ENCODE data around the gene PIK3AP1. TPM values are rescaled to one million over a fixed set of nuclear protein-coding genes. Genes with fewer than 3 reads are reported as not detected.

The PIK3AP1 gene
- total and polyA plus RNA-seq, 9 donors = 1.8 to 2.9 (median 2.3) TPM

DNA sequence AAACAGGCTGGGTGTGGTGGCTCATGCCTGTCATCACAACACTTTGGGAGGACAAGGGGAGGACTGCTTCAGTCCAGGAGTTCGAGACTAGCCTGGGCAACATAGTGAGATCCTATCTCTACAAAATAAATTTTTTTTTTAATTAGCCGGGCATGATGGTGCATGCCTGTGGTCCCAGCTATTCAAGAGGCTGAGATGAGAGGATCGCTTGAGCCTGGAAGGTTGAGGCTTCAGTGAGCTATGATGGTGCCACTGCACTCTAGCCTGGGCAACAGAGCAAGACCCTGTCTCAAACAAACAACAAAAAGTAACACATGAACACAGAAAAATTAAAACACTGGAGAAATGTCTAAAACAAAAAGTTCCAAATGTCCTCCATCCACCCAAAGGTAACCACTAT lies 22.9 kb downstream of the PIK3AP1 start:
- Histone ChIP-seq H3K27me3 (ENCODE audit: control insufficient read depth, insufficient read depth, low read length) (no peaks in the 10 kb centered on the region), H3K4me1 (ENCODE audit: control insufficient read depth, insufficient read depth, low read length) (no peaks in the 10 kb centered on the region), H3K4me3 (ENCODE audit: low read length) (no peak overlapping the region), H3K36me3 (ENCODE audit: control insufficient read depth, insufficient read depth, low read length) (no peaks in the 10 kb centered on the region), H3K9me3 (replicated peaks; ENCODE audit: control insufficient read depth, low read depth, low read length) (no peaks in the 10 kb centered on the region), H3K27ac (ENCODE audit: low read length) (no peak overlapping the region)
- DNase-seq = no peak
- WGBS (ENCODE audit: insufficient coverage) = no CpG with 5 or more reads among the region's 3 CpGs

DNA sequence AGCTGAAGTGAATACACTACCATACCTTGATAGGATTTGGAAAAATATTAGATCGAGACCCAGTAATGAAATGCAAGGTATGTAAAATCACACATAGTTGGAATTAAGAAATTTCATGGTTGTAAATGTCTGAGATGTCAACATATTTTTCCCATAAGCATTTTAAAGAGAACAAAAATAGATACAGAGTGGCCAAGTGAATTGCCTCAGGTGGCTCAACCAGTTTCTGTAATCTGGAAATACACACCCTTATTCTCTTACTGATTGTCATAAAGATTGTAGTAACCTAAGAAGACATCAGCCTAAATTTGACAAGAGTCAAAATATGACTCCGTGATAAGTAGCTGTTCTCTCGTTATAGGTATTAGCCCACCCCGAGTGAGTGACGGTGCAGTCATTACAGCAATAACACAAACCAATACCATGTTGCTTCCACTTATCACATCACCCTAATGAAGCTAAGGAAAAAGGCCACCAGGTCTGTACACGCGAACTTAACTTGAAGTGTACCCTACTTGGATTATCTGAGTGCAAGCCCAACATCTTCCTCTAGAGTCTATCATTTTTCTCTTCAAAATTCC lies 23.4 kb downstream of the PIK3AP1 start:
- H3K4me1 ChIP-seq (ENCODE audit: control insufficient read depth, insufficient read depth, low read length) = no peaks in the 10 kb centered on the region
- H3K27ac ChIP-seq (ENCODE audit: low read length) = no peak overlapping the region
- no peaks in the 10 kb centered on the region for H3K27me3 ChIP-seq (ENCODE audit: control insufficient read depth, insufficient read depth, low read length)
- DNase-seq = no peak
- no peak overlapping the region for H3K4me3 ChIP-seq (ENCODE audit: low read length)
- WGBS (ENCODE audit: insufficient coverage) = 85% methylated on average over 4 of the region's 7 CpGs
- H3K9me3 ChIP-seq (replicated peaks; ENCODE audit: control insufficient read depth, low read depth, low read length) = no peaks in the 10 kb centered on the region
- no peaks in the 10 kb centered on the region for H3K36me3 ChIP-seq (ENCODE audit: control insufficient read depth, insufficient read depth, low read length)

DNA sequence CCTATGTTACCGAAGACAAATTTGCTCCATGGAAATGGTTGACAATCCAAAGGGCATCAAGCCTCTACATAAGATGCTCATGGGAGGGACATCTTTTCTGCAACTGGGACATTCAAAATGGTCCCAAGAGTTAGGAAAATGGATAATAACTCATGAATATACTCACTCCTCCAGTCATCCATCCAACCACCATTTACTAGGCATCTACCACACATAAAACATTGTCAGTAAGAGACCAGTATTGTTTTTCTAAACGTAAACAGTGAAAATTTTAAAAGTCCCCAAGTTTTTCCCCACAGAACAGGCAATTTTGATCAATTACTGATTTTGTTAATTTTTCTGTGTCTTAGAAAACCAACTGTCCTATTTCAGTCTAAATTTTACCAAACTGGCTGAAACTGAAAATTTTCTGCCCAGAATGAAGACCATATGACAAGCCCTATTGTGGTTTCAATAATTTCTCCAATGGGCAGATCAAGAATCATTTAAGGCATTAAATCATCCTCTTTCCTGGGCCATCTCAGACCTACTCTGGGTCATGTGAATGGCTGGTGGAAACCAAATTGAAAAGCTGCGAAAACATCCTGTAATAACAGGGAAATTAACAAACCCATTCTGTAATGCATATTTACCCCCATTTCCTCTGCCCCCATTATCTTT lies 24.2 kb downstream of the PIK3AP1 start:
- Histone ChIP-seq H3K36me3 (ENCODE audit: control insufficient read depth, insufficient read depth, low read length) (no peaks in the 10 kb centered on the region), H3K4me3 (ENCODE audit: low read length) (no peak overlapping the region), H3K4me1 (ENCODE audit: control insufficient read depth, insufficient read depth, low read length) (no peaks in the 10 kb centered on the region), H3K27ac (ENCODE audit: low read length) (no peak overlapping the region), H3K9me3 (replicated peaks; ENCODE audit: control insufficient read depth, low read depth, low read length) (no peaks in the 10 kb centered on the region), H3K27me3 (ENCODE audit: control insufficient read depth, insufficient read depth, low read length) (no peaks in the 10 kb centered on the region)
- no CpG with 5 or more reads among the region's 3 CpGs for WGBS (ENCODE audit: insufficient coverage)
- no peak for DNase-seq

DNA sequence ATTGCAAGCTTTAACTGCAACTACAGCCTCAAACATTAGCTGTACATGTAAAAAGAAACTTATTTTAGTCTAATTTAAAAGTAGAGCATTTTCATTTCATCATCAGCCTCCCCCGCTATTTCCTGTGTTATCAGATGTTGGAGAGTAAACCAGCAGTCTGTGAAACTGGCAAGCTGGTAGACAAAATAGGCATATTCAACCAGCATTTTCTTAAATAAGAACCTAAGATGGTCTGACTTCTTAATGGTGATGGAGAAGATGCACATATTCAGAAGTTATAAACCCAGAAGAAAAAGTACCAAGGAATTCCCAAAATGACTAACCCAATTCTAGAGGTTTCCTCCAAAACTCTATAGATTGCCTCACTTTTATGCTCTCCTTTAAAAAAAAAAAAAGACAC lies 24.9 kb downstream of the PIK3AP1 start:
- Histone ChIP-seq H3K27ac (ENCODE audit: low read length) (no peak overlapping the region), H3K36me3 (ENCODE audit: control insufficient read depth, insufficient read depth, low read length) (no peaks in the 10 kb centered on the region), H3K9me3 (replicated peaks; ENCODE audit: control insufficient read depth, low read depth, low read length) (no peaks in the 10 kb centered on the region), H3K4me1 (ENCODE audit: control insufficient read depth, insufficient read depth, low read length) (no peaks in the 10 kb centered on the region), H3K4me3 (ENCODE audit: low read length) (no peak overlapping the region), H3K27me3 (ENCODE audit: control insufficient read depth, insufficient read depth, low read length) (no peaks in the 10 kb centered on the region)
- DNase-seq = no peak
- no CpG with 5 or more reads among the region's 1 CpG for WGBS (ENCODE audit: insufficient coverage)

DNA sequence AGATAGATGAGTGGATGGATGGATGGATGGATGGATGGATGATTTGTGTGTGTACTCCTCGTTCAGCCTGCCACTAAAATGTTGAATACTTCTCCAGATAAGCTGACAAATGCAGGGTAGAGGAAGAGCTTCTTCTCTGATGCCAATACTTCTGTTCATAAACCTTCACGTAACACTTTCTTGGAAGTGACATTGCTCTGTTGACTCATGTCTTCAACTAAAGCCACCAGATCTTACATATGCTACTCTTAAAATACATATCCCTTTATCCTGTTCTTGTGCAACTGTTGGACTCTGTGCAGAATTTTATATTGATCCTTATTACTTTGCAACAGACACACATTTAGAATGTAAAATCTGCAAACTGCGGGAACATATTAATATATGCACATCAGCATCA lies 26.9 kb downstream of the PIK3AP1 start:
- H3K4me1 ChIP-seq (ENCODE audit: control insufficient read depth, insufficient read depth, low read length) = no peaks in the 10 kb centered on the region
- no peak overlapping the region for H3K4me3 ChIP-seq (ENCODE audit: low read length)
- no peaks in the 10 kb centered on the region for H3K9me3 ChIP-seq (replicated peaks; ENCODE audit: control insufficient read depth, low read depth, low read length)
- no peak for DNase-seq
- WGBS (ENCODE audit: insufficient coverage) = no CpG with 5 or more reads among the region's 3 CpGs
- H3K27me3 ChIP-seq (ENCODE audit: control insufficient read depth, insufficient read depth, low read length) = no peaks in the 10 kb centered on the region
- H3K36me3 ChIP-seq (ENCODE audit: control insufficient read depth, insufficient read depth, low read length) = no peaks in the 10 kb centered on the region
- no peak overlapping the region for H3K27ac ChIP-seq (ENCODE audit: low read length)

DNA sequence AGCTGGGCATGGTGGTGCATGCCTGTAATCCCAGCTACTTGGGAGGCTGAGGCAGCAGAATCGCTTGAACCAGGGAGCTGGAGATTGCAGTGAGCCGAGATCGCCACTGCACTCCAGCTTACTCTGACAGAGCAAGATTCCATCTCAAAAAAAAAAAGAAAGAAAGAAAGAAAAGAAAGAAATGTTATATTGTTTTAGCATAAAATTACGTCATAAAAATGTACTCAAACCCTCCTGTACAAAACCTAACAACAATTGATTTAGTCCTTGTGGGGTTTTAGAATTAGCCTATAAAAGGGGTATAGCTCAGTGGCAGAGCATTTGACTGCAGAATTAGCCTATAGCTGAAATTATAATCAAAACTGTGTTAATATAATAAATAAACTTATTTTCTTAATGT lies 27.9 kb downstream of the PIK3AP1 start:
- no peaks in the 10 kb centered on the region for H3K4me1 ChIP-seq (ENCODE audit: control insufficient read depth, insufficient read depth, low read length)

DNA sequence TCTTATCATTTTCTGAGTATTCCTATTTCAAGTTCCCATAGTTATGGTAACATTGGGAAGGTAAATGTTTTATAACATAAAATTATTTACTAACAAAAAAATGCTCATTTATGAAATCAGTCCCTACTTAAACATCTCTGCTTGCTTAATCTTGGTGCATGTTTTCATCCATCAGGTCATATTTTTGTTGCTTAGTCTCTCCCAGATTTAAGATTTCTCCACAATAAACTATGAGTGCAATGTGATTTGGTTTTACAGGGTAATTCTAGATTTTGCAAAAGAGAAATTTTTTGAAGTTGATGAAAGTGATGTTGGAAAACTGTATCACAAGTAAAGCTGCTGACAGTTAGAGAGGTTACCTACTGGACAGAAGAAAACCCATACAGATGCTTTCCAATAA lies 28.6 kb downstream of the PIK3AP1 start:
- no peaks in the 10 kb centered on the region for H3K9me3 ChIP-seq (replicated peaks; ENCODE audit: control insufficient read depth, low read depth, low read length)
- no peak for DNase-seq
- H3K27me3 ChIP-seq (ENCODE audit: control insufficient read depth, insufficient read depth, low read length) = no peaks in the 10 kb centered on the region
- H3K36me3 ChIP-seq (ENCODE audit: control insufficient read depth, insufficient read depth, low read length) = no peaks in the 10 kb centered on the region
- no peak overlapping the region for H3K4me3 ChIP-seq (ENCODE audit: low read length)
- H3K27ac ChIP-seq (ENCODE audit: low read length) = no peak overlapping the region
- no peaks in the 10 kb centered on the region for H3K4me1 ChIP-seq (ENCODE audit: control insufficient read depth, insufficient read depth, low read length)

More for the DNA sequence above, 27.9 kb downstream of the PIK3AP1 start:
- WGBS (ENCODE audit: insufficient coverage) = 100% methylated on average over 1 of the region's 4 CpGs
- H3K9me3 ChIP-seq (replicated peaks; ENCODE audit: control insufficient read depth, low read depth, low read length) = no peaks in the 10 kb centered on the region
- H3K27me3 ChIP-seq (ENCODE audit: control insufficient read depth, insufficient read depth, low read length) = no peaks in the 10 kb centered on the region
- H3K36me3 ChIP-seq (ENCODE audit: control insufficient read depth, insufficient read depth, low read length) = no peaks in the 10 kb centered on the region
- no peak for DNase-seq
- no peak overlapping the region for H3K27ac ChIP-seq (ENCODE audit: low read length)
- no peak overlapping the region for H3K4me3 ChIP-seq (ENCODE audit: low read length)

DNA sequence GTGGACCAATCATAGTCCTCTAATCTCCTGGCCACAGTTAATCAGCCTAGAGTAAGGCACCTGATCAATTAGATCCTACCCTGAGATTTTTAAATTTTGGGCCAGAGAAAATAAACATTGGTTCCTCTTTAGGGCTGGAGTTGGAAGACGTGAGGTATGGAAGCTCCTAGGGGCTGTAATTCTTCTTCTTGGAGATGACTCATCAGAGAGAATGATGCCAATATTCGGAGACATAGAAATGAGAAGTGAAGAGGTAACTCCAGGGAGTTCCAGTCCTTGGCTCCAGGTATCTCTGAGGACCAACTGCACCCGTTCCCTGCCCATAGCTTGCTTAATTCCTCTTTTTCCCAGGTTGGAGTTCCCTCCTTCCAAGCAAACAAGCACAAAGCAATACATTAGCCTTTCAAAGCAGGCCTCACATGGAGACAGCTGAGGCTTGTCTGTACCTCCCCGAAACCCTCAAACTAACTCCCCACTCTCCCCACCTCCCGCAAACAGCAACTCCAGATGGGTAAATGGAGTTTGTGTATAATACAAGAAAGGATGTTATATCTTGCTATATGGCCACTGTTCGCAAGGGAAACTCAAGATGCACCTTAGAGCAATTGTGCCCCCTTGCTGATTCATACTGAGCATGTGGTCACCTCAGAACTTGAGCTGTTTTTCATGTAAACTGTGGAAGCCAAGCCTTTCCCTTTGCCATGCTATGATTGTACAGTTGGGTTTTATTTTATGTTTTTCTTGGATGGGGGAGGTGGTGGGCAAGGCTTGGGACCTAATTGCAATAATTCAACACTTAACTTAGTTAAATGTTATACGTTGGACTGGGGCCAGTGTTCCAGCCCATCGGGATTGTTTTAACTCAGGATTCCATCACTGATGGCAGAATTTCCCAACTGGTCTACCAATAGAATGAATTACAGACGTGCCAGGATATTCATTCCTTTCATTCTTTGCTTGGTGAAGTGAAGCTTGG lies 29.3 kb downstream of the PIK3AP1 start:
- Histone ChIP-seq H3K4me1 (ENCODE audit: control insufficient read depth, insufficient read depth, low read length) (no peaks in the 10 kb centered on the region), H3K36me3 (ENCODE audit: control insufficient read depth, insufficient read depth, low read length) (no peaks in the 10 kb centered on the region), H3K9me3 (replicated peaks; ENCODE audit: control insufficient read depth, low read depth, low read length) (no peaks in the 10 kb centered on the region), H3K4me3 (ENCODE audit: low read length) (no peak overlapping the region), H3K27ac (ENCODE audit: low read length) (no peak overlapping the region), H3K27me3 (ENCODE audit: control insufficient read depth, insufficient read depth, low read length) (no peaks in the 10 kb centered on the region)
- no peak for DNase-seq
- 50% methylated on average over 4 of the region's 9 CpGs for WGBS (ENCODE audit: insufficient coverage)

DNA sequence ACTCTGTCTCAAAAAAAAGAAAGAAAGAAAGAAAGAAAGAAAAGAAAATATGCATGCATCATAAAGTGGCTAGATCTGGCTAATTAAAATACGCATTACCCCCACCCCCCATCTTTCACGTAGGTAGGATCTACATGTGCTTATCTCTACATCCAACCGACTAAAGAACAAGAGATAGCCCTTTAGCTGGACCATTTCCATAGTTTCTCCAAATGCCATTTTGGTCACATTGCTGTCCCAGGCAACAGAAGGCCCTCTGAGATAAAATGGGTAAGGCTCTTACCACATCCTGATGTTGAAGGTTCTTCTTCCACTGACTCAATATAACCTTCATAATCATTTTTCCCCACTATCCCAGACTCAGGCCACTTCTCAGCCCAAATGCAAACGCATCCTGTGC lies 31.5 kb downstream of the PIK3AP1 start:
- no peak for DNase-seq
- Histone ChIP-seq H3K9me3 (replicated peaks; ENCODE audit: control insufficient read depth, low read depth, low read length) (no peaks in the 10 kb centered on the region), H3K4me1 (ENCODE audit: control insufficient read depth, insufficient read depth, low read length) (no peaks in the 10 kb centered on the region), H3K27ac (ENCODE audit: low read length) (no peak overlapping the region), H3K27me3 (ENCODE audit: control insufficient read depth, insufficient read depth, low read length) (no peaks in the 10 kb centered on the region), H3K4me3 (ENCODE audit: low read length) (no peak overlapping the region), H3K36me3 (ENCODE audit: control insufficient read depth, insufficient read depth, low read length) (no peaks in the 10 kb centered on the region)
- 77% methylated on average over 3 of the region's 4 CpGs for WGBS (ENCODE audit: insufficient coverage)

DNA sequence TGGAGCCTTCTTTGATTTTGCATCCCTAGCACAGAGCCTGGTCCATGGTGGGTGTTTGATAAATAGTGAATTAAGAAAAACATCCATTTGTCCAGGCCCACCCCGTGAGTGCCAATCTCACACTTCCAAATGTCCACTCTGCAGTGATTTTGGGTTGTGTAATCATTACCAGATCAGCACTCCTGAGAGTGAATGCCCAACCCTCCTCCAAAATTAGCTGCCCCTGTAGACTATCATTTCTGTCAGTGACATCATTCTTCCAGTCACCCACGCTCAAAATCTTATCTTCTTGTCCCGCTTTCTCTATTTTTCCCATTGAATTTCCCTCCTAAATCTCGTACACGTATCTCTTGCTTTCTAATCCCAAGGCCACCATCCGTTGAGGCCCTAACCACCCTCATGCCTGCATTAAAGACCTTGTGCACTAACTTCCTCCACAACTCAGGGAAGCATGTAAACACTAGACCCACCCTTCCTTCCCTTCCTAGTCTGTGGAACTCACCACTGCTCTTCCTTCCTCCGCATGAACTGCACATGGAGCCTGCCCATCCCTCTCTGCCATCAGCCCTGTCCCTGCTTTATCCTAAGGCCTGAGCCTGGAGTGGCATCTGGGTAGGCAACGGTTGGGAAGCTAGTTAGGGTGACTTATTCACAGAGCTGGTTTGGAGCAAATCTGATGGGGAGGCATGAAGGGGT lies 32.8 kb downstream of the PIK3AP1 start:
- no peak overlapping the region for H3K27ac ChIP-seq (ENCODE audit: low read length)
- H3K36me3 ChIP-seq (ENCODE audit: control insufficient read depth, insufficient read depth, low read length) = no peaks in the 10 kb centered on the region
- no peak overlapping the region for H3K4me3 ChIP-seq (ENCODE audit: low read length)
- H3K4me1 ChIP-seq (ENCODE audit: control insufficient read depth, insufficient read depth, low read length) = no peaks in the 10 kb centered on the region
- no peaks in the 10 kb centered on the region for H3K9me3 ChIP-seq (replicated peaks; ENCODE audit: control insufficient read depth, low read depth, low read length)
- peak; percentile 18 for DNase-seq
- WGBS (ENCODE audit: insufficient coverage) = 73% methylated on average over 6 of the region's 8 CpGs
- no peaks in the 10 kb centered on the region for H3K27me3 ChIP-seq (ENCODE audit: control insufficient read depth, insufficient read depth, low read length)

Data from muscle of leg (tissue), 11 donors.